HG02759 (cell line): Measurements from ENCODE around the gene MCRIP2.

Experiments
- ATAC-seq: cut with Tn5 transposase; IDR thresholded peaks from one replicate; pipeline ENCODE4 v1.9.1; 2021; ENCODE audit warnings: mild to moderate bottlenecking, moderate library complexity; ENCODE audit not compliant: unreplicated experiment

MCRIP2 gene

DNA sequence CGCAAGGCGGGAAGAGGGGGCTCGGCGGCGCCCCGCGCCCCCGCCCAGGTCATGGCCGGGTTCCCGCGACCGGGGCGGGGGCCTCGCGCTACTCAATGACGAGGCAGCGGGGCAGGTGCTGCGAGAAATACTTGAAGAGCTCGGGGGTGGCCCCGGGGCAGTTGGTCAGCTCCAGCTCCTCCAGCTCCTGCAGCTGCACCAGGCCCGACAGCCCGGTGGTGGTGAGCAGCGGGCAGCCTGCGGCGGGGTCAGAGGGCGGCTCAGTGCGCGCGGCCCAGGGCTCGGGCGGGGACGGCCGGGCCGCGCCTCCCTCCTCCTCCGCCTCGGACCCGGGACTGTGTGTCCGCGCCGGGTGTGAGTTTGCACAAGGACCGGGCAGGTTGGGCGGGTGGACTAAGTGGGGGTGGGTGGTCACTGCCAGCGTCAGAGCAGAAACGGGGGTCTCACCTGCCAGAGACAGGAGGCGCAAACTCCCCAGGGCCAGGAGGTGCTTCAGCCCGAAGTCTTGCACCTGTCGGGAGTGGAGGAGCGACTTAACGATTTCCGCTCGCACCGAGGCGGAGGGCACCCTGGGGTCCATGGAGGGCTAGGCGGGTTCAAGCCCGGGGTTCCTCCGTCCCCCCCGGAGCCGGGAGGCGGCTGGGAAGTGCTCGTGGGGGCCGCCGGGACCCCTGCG, 52.7 kb downstream of the MCRIP2 start:
- ATAC-seq = no peak

DNA sequence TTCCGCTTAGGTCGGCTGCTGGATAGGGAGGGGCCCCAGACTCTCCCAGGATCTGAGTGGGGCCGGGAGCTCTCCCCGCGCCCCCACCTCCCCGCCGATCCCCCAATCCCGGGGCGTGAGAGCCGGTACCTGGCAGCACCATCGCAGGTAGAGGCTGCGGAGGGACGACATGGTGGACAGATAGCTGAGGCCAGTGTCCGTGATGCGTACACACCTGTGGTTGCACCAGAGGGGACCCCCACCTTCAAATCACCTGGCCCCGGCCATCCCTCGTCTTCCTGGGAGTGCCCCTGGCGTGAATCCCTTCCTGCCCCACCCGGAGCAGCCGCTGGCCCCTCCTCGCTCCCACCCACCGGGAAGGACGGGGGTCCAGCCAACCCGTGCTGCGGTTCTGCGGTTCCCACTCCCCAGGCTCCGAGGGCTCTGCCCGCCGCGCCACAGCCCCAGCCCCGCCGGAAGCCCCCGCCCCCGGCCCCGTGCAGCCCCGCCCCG, 53.3 kb downstream of the MCRIP2 start:
- ATAC-seq = no peak

DNA sequence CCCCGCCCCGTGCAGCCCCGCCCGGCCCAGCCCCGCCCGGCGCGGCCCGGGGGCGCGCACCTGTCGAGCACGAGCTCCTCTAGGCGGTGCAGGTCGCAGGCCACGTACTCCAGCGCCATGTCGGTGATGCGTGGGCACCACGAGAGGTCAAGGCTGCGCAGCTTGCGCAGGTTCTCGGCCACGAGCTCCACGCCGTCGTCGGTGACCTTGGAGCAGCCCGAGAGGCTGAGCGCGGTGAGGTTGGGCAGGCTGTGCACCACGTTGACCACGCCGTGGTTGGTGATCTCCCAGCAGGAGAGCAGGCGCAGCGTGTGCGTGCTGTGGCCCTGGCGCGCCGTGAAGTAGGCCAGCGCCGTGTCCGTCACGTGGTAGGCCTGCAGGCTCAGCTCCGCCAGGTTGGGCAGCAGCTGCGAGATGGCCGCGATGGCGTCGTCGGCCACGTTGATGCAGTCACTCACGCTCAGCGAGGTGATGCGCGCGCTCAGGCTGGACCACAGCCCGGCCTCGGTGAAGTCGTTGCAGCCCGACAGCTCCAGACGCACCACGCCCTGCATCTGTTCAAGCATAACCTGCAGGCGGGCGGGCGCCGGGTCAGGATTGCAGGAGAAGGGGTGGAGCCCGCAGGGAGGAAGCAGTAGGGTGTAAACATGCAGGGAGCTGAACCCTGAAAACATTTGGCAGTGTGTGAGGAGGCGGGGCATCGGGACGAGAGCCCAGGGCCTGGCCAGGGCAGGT, 53.9 kb downstream of the MCRIP2 start:
- no peak for ATAC-seq
